ENCODE data around the gene EYS. TPM values are rescaled to one million over a fixed set of nuclear protein-coding genes. Genes with fewer than 3 reads are reported as not detected.

Gene EYS
- total RNA-seq, 2 donors from 2014 or later = not detected

GRCh38 chr6:64103480-64103879 lies 1603.5 kb downstream of the EYS start:
- H3K27ac Mint-ChIP-seq = no peak overlapping the region
- H3K27me3 Mint-ChIP-seq = no peaks in the 10 kb centered on the region
- no peak overlapping the region for H3K4me3 Mint-ChIP-seq
- H3K9me3 Mint-ChIP-seq = peaks cover 11% of the 10 kb centered on the region
- no peaks in the 10 kb centered on the region for H3K36me3 Mint-ChIP-seq (ENCODE audit: low read depth)
- H3K4me1 Mint-ChIP-seq = no peaks in the 10 kb centered on the region
- ATAC-seq (replicated peaks) = no peak

GRCh38 chr6:64100702-64101303 lies 1606.2 kb downstream of the EYS start:
- Mint-ChIP-seq H3K9me3 (peaks cover 10% of the 10 kb centered on the region), H3K27ac (no peak overlapping the region), H3K4me3 (no peak overlapping the region), H3K4me1 (no peaks in the 10 kb centered on the region), H3K36me3 (ENCODE audit: low read depth) (no peaks in the 10 kb centered on the region), H3K27me3 (no peaks in the 10 kb centered on the region)
- ATAC-seq (replicated peaks) = no peak

- H3K9me3 Mint-ChIP-seq = peaks cover 18% of the 10 kb centered on the region
- no peak overlapping the region for H3K27ac Mint-ChIP-seq
- no peaks in the 10 kb centered on the region for H3K4me1 Mint-ChIP-seq
- no peak for ATAC-seq (replicated peaks)
- H3K4me3 Mint-ChIP-seq = no peak overlapping the region
- no peaks in the 10 kb centered on the region for H3K36me3 Mint-ChIP-seq (ENCODE audit: low read depth)
- H3K27me3 Mint-ChIP-seq = no peaks in the 10 kb centered on the region
Measured at GRCh38 chr6:64090352-64090751, 1616.7 kb downstream of the EYS start.

GRCh38 chr6:64085126-64085525 lies 1621.9 kb downstream of the EYS start:
- Mint-ChIP-seq H3K36me3 (ENCODE audit: low read depth) (no peaks in the 10 kb centered on the region), H3K4me3 (no peak overlapping the region), H3K27me3 (no peaks in the 10 kb centered on the region), H3K4me1 (no peaks in the 10 kb centered on the region), H3K27ac (no peak overlapping the region), H3K9me3 (peaks cover 6% of the 10 kb centered on the region)
- ATAC-seq (replicated peaks) = no peak

- no peaks in the 10 kb centered on the region for H3K36me3 Mint-ChIP-seq (ENCODE audit: low read depth)
- H3K27me3 Mint-ChIP-seq = no peaks in the 10 kb centered on the region
- peaks cover 10% of the 10 kb centered on the region for H3K9me3 Mint-ChIP-seq
- H3K27ac Mint-ChIP-seq = no peak overlapping the region
- no peaks in the 10 kb centered on the region for H3K4me1 Mint-ChIP-seq
- no peak for ATAC-seq (replicated peaks)
- H3K4me3 Mint-ChIP-seq = no peak overlapping the region
Measured at GRCh38 chr6:64084185-64084663, 1622.8 kb downstream of the EYS start.

- no peak overlapping the region for H3K27ac Mint-ChIP-seq
- H3K4me3 Mint-ChIP-seq = no peak overlapping the region
- no peaks in the 10 kb centered on the region for H3K36me3 Mint-ChIP-seq (ENCODE audit: low read depth)
- ATAC-seq (replicated peaks) = no peak
- peaks cover 10% of the 10 kb centered on the region for H3K9me3 Mint-ChIP-seq
- no peaks in the 10 kb centered on the region for H3K27me3 Mint-ChIP-seq
- H3K4me1 Mint-ChIP-seq = no peaks in the 10 kb centered on the region
Measured at GRCh38 chr6:64083261-64083660, 1623.8 kb downstream of the EYS start.

- no peak overlapping the region for H3K27ac Mint-ChIP-seq
- H3K27me3 Mint-ChIP-seq = no peaks in the 10 kb centered on the region
- H3K4me1 Mint-ChIP-seq = no peaks in the 10 kb centered on the region
- peaks cover 9% of the 10 kb centered on the region for H3K9me3 Mint-ChIP-seq
- H3K36me3 Mint-ChIP-seq (ENCODE audit: low read depth) = no peaks in the 10 kb centered on the region
- H3K4me3 Mint-ChIP-seq = no peak overlapping the region
- no peak for ATAC-seq (replicated peaks)
Measured at GRCh38 chr6:64081453-64081852, 1625.6 kb downstream of the EYS start.

GRCh38 chr6:64074981-64075380 lies 1632.0 kb downstream of the EYS start:
- Mint-ChIP-seq H3K4me3 (no peak overlapping the region), H3K27me3 (no peaks in the 10 kb centered on the region), H3K36me3 (ENCODE audit: low read depth) (no peaks in the 10 kb centered on the region), H3K4me1 (no peaks in the 10 kb centered on the region), H3K9me3 (peaks cover 3% of the 10 kb centered on the region), H3K27ac (no peak overlapping the region)
- no peak for ATAC-seq (replicated peaks)

GRCh38 chr6:64072686-64073085 lies 1634.3 kb downstream of the EYS start:
- H3K4me1 Mint-ChIP-seq = no peaks in the 10 kb centered on the region
- H3K9me3 Mint-ChIP-seq = no peaks in the 10 kb centered on the region
- H3K4me3 Mint-ChIP-seq = no peak overlapping the region
- H3K36me3 Mint-ChIP-seq (ENCODE audit: low read depth) = no peaks in the 10 kb centered on the region
- no peaks in the 10 kb centered on the region for H3K27me3 Mint-ChIP-seq
- no peak overlapping the region for H3K27ac Mint-ChIP-seq
- ATAC-seq (replicated peaks) = no peak

- Mint-ChIP-seq H3K4me3 (no peak overlapping the region), H3K27me3 (no peaks in the 10 kb centered on the region), H3K9me3 (peaks cover 8% of the 10 kb centered on the region), H3K4me1 (no peaks in the 10 kb centered on the region), H3K27ac (no peak overlapping the region), H3K36me3 (ENCODE audit: low read depth) (no peaks in the 10 kb centered on the region)
- ATAC-seq (replicated peaks) = no peak
Measured at GRCh38 chr6:64064919-64065318, 1642.1 kb downstream of the EYS start.

GRCh38 chr6:64062960-64063683 lies 1643.9 kb downstream of the EYS start:
- Mint-ChIP-seq H3K36me3 (ENCODE audit: low read depth) (no peaks in the 10 kb centered on the region), H3K9me3 (peaks cover 8% of the 10 kb centered on the region), H3K27ac (no peak overlapping the region), H3K27me3 (no peaks in the 10 kb centered on the region), H3K4me3 (no peak overlapping the region), H3K4me1 (no peaks in the 10 kb centered on the region)
- ATAC-seq (replicated peaks) = no peak

- no peak overlapping the region for H3K4me3 Mint-ChIP-seq
- no peaks in the 10 kb centered on the region for H3K4me1 Mint-ChIP-seq
- no peak overlapping the region for H3K27ac Mint-ChIP-seq
- no peak for ATAC-seq (replicated peaks)
- peaks cover 5% of the 10 kb centered on the region for H3K9me3 Mint-ChIP-seq
- no peaks in the 10 kb centered on the region for H3K36me3 Mint-ChIP-seq (ENCODE audit: low read depth)
- H3K27me3 Mint-ChIP-seq = no peaks in the 10 kb centered on the region
Measured at GRCh38 chr6:64054861-64055260, 1652.2 kb downstream of the EYS start.

GRCh38 chr6:64050590-64050989 lies 1656.4 kb downstream of the EYS start:
- H3K27me3 Mint-ChIP-seq = no peaks in the 10 kb centered on the region
- H3K27ac Mint-ChIP-seq = no peak overlapping the region
- no peak overlapping the region for H3K4me3 Mint-ChIP-seq
- ATAC-seq (replicated peaks) = no peak
- no peaks in the 10 kb centered on the region for H3K4me1 Mint-ChIP-seq
- no peaks in the 10 kb centered on the region for H3K36me3 Mint-ChIP-seq (ENCODE audit: low read depth)
- no peaks in the 10 kb centered on the region for H3K9me3 Mint-ChIP-seq

- Mint-ChIP-seq H3K4me1 (no peaks in the 10 kb centered on the region), H3K36me3 (ENCODE audit: low read depth) (no peaks in the 10 kb centered on the region), H3K27ac (no peak overlapping the region), H3K9me3 (no peaks in the 10 kb centered on the region), H3K4me3 (no peak overlapping the region), H3K27me3 (no peaks in the 10 kb centered on the region)
- no peak for ATAC-seq (replicated peaks)
Measured at GRCh38 chr6:64049736-64050135, 1657.3 kb downstream of the EYS start.

GRCh38 chr6:64046746-64047208 lies 1660.2 kb downstream of the EYS start:
- no peaks in the 10 kb centered on the region for H3K9me3 Mint-ChIP-seq
- H3K4me1 Mint-ChIP-seq = no peaks in the 10 kb centered on the region
- no peaks in the 10 kb centered on the region for H3K36me3 Mint-ChIP-seq (ENCODE audit: low read depth)
- H3K4me3 Mint-ChIP-seq = no peak overlapping the region
- no peaks in the 10 kb centered on the region for H3K27me3 Mint-ChIP-seq
- ATAC-seq (replicated peaks) = no peak
- no peak overlapping the region for H3K27ac Mint-ChIP-seq

Data from activated T-helper 17 cell treated with anti-CD3 and anti-CD28 coated beads, Interleukin-2, amount 50 U/mL, for 72 hours (primary cell).